ENCODE data around the gene HIF1A. TPM values are rescaled to one million over a fixed set of nuclear protein-coding genes. Genes with fewer than 3 reads are reported as not detected.
A peak's percentile ranks its signal among the peaks of the same experiment; 100 is the strongest.
"Not testable (repeated sequence)": the region's sequence is repeated elsewhere in the genome, so short reads cannot be mapped to it uniquely, and the experiment has no call there.

Gene HIF1A
- total RNA-seq, 2 donors from 2014 or later: 175 to 204 TPM

GRCh38 chr14:61724133-61724532, 28.8 kb downstream of the HIF1A start:
- DNase-seq: no peak
- no peak for ATAC-seq
- no peak overlapping the region for H3K4me3 Mint-ChIP-seq
- no peaks in the 10 kb centered on the region for H3K27me3 Mint-ChIP-seq
- peaks cover 13% of the 10 kb centered on the region for H3K36me3 Mint-ChIP-seq (ENCODE audit: low read depth)
- no peaks in the 10 kb centered on the region for H3K9me3 ChIP-seq (ENCODE audit: control insufficient read depth, low read length, poor library complexity, severe bottlenecking)
- peaks cover 38% of the 10 kb centered on the region for H3K4me1 Mint-ChIP-seq
- peak overlapping the region; percentile 65 for H3K27ac Mint-ChIP-seq

GRCh38 chr14:61726778-61727658, 31.7 kb downstream of the HIF1A start:
- Mint-ChIP-seq H3K36me3 (ENCODE audit: low read depth) (peaks cover 13% of the 10 kb centered on the region), H3K27ac (peak overlapping the region; percentile 65), H3K27me3 (no peaks in the 10 kb centered on the region), H3K4me1 (peaks cover 33% of the 10 kb centered on the region), H3K4me3 (no peak overlapping the region)
- H3K9me3 ChIP-seq (ENCODE audit: control insufficient read depth, low read length, poor library complexity, severe bottlenecking): no peaks in the 10 kb centered on the region
- DNase-seq (no peak), ATAC-seq (peak; percentile 56)

GRCh38 chr14:61730756-61731373, 35.6 kb downstream of the HIF1A start:
- H3K36me3 Mint-ChIP-seq (ENCODE audit: low read depth): peaks cover 8% of the 10 kb centered on the region

GRCh38 chr14:61733972-61734371, 38.7 kb downstream of the HIF1A start:
- ATAC-seq: no peak
- no peaks in the 10 kb centered on the region for H3K9me3 ChIP-seq (ENCODE audit: control insufficient read depth, low read length, poor library complexity, severe bottlenecking)
- H3K27ac Mint-ChIP-seq: no peak overlapping the region
- H3K4me3 Mint-ChIP-seq: no peak overlapping the region
- H3K27me3 Mint-ChIP-seq: no peaks in the 10 kb centered on the region
- H3K36me3 Mint-ChIP-seq (ENCODE audit: low read depth): peaks cover 5% of the 10 kb centered on the region
- DNase-seq: no peak
- H3K4me1 Mint-ChIP-seq: peaks cover 7% of the 10 kb centered on the region

More at GRCh38 chr14:61730756-61731373, 35.6 kb downstream of the HIF1A start:
- Mint-ChIP-seq H3K27ac (peak overlapping the region; percentile 65), H3K4me1 (peaks cover 17% of the 10 kb centered on the region), H3K27me3 (no peaks in the 10 kb centered on the region), H3K4me3 (no peak overlapping the region)
- ATAC-seq: no peak
- H3K9me3 ChIP-seq (ENCODE audit: control insufficient read depth, low read length, poor library complexity, severe bottlenecking): no peaks in the 10 kb centered on the region
- no peak for DNase-seq

GRCh38 chr14:61736751-61737150, 41.4 kb downstream of the HIF1A start:
- H3K9me3 ChIP-seq (ENCODE audit: control insufficient read depth, low read length, poor library complexity, severe bottlenecking): no peaks in the 10 kb centered on the region
- Mint-ChIP-seq H3K4me3 (no peak overlapping the region), H3K36me3 (ENCODE audit: low read depth) (peaks cover 7% of the 10 kb centered on the region), H3K27ac (peak overlapping the region; percentile 32), H3K27me3 (no peaks in the 10 kb centered on the region), H3K4me1 (peaks cover 2% of the 10 kb centered on the region)
- DNase-seq (no peak), ATAC-seq (no peak)

GRCh38 chr14:61737915-61738314, 42.6 kb downstream of the HIF1A start:
- H3K36me3 Mint-ChIP-seq (ENCODE audit: low read depth): peaks cover 7% of the 10 kb centered on the region
- no peaks in the 10 kb centered on the region for H3K27me3 Mint-ChIP-seq
- no peaks in the 10 kb centered on the region for H3K9me3 ChIP-seq (ENCODE audit: control insufficient read depth, low read length, poor library complexity, severe bottlenecking)
- ATAC-seq: no peak
- no peaks in the 10 kb centered on the region for H3K4me1 Mint-ChIP-seq
- no peak for DNase-seq
- H3K27ac Mint-ChIP-seq: no peak overlapping the region
- no peak overlapping the region for H3K4me3 Mint-ChIP-seq

- H3K4me1 Mint-ChIP-seq: no peaks in the 10 kb centered on the region
- H3K4me3 Mint-ChIP-seq: no peak overlapping the region
- ATAC-seq: no peak
Measured at GRCh38 chr14:61739133-61739532, 43.8 kb downstream of the HIF1A start.

GRCh38 chr14:61742371-61742770, 47.1 kb downstream of the HIF1A start:
- ATAC-seq (no peak), DNase-seq (no peak)
- Mint-ChIP-seq H3K4me1 (peaks cover 2% of the 10 kb centered on the region), H3K27me3 (no peaks in the 10 kb centered on the region), H3K27ac (no peak overlapping the region), H3K36me3 (ENCODE audit: low read depth) (peaks cover 4% of the 10 kb centered on the region), H3K4me3 (no peak overlapping the region)
- no peaks in the 10 kb centered on the region for H3K9me3 ChIP-seq (ENCODE audit: control insufficient read depth, low read length, poor library complexity, severe bottlenecking)

More at GRCh38 chr14:61739133-61739532, 43.8 kb downstream of the HIF1A start:
- H3K9me3 ChIP-seq (ENCODE audit: control insufficient read depth, low read length, poor library complexity, severe bottlenecking): no peaks in the 10 kb centered on the region
- H3K27me3 Mint-ChIP-seq: no peaks in the 10 kb centered on the region
- peaks cover 7% of the 10 kb centered on the region for H3K36me3 Mint-ChIP-seq (ENCODE audit: low read depth)
- peak overlapping the region; percentile 9 for H3K27ac Mint-ChIP-seq
- no peak for DNase-seq

- Mint-ChIP-seq H3K36me3 (ENCODE audit: low read depth) (peaks cover 2% of the 10 kb centered on the region), H3K27ac (peak overlapping the region; percentile 16), H3K4me1 (peaks cover 2% of the 10 kb centered on the region), H3K4me3 (no peak overlapping the region), H3K27me3 (no peaks in the 10 kb centered on the region)
- DNase-seq (no peak), ATAC-seq (no peak)
- no peaks in the 10 kb centered on the region for H3K9me3 ChIP-seq (ENCODE audit: control insufficient read depth, low read length, poor library complexity, severe bottlenecking)
Measured at GRCh38 chr14:61744238-61744637, 48.9 kb downstream of the HIF1A start.

GRCh38 chr14:61746346-61746745, 51.0 kb downstream of the HIF1A start:
- H3K36me3 Mint-ChIP-seq (ENCODE audit: low read depth); ATAC-seq; H3K9me3 ChIP-seq (ENCODE audit: control insufficient read depth, low read length, poor library complexity, severe bottlenecking); H3K4me1 Mint-ChIP-seq; DNase-seq; H3K27ac Mint-ChIP-seq; H3K27me3 Mint-ChIP-seq; H3K4me3 Mint-ChIP-seq: not testable (repeated sequence)

- Mint-ChIP-seq H3K27me3 (no peaks in the 10 kb centered on the region), H3K36me3 (ENCODE audit: low read depth) (no peaks in the 10 kb centered on the region), H3K27ac (no peak overlapping the region), H3K4me3 (no peak overlapping the region), H3K4me1 (peaks cover 10% of the 10 kb centered on the region)
- ATAC-seq (no peak), DNase-seq (no peak)
- no peaks in the 10 kb centered on the region for H3K9me3 ChIP-seq (ENCODE audit: control insufficient read depth, low read length, poor library complexity, severe bottlenecking)
Measured at GRCh38 chr14:61746881-61747280, 51.6 kb downstream of the HIF1A start.

- Mint-ChIP-seq H3K36me3 (ENCODE audit: low read depth) (no peaks in the 10 kb centered on the region), H3K4me1 (peaks cover 10% of the 10 kb centered on the region), H3K27me3 (no peaks in the 10 kb centered on the region), H3K27ac (no peak overlapping the region), H3K4me3 (no peak overlapping the region)
- no peak for ATAC-seq
- DNase-seq: no peak
- no peaks in the 10 kb centered on the region for H3K9me3 ChIP-seq (ENCODE audit: control insufficient read depth, low read length, poor library complexity, severe bottlenecking)
Measured at GRCh38 chr14:61747342-61747741, 52.0 kb downstream of the HIF1A start.

GRCh38 chr14:61749264-61749663, 54.0 kb downstream of the HIF1A start:
- H3K4me3 Mint-ChIP-seq: no peak overlapping the region
- no peak for DNase-seq
- H3K36me3 Mint-ChIP-seq (ENCODE audit: low read depth): no peaks in the 10 kb centered on the region
- H3K9me3 ChIP-seq (ENCODE audit: control insufficient read depth, low read length, poor library complexity, severe bottlenecking): no peaks in the 10 kb centered on the region
- ATAC-seq: no peak
- peak overlapping the region; percentile 88 for H3K27ac Mint-ChIP-seq
- no peaks in the 10 kb centered on the region for H3K27me3 Mint-ChIP-seq
- peaks cover 12% of the 10 kb centered on the region for H3K4me1 Mint-ChIP-seq
